HG02642 (cell line): ENCODE measurements around the gene LPCAT4.
"Not testable (repeated sequence)": the region's sequence is repeated elsewhere in the genome, so short reads cannot be mapped to it uniquely, and the experiment has no call there.

Experiments used
- ATAC-seq: cut with Tn5 transposase; IDR thresholded peaks from one replicate; pipeline ENCODE4 v1.9.1; 2021; ENCODE audit warnings: mild to moderate bottlenecking; ENCODE audit not compliant: unreplicated experiment, poor library complexity

The LPCAT4 gene

DNA sequence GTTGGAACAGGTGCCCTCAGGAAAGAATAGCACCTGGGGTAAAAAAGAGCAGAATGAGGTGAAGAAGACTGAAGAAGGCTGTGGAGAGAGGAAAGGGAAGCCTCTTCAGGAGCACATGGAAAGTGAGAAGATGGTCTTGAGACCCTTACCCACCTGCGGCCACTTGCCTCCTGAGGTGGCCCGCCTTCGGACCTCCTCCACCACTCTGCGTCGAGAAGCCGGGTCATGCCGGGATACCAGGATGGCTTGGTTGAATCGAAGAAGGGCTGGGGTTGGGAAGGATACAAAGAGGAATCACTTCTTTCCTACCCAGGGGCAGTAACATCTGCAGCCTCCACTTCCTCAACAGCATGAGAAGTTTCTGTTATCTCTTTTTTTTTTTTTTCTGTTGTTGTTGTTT is 3.0 kb downstream of the LPCAT4 start:
- ATAC-seq: no peak

DNA sequence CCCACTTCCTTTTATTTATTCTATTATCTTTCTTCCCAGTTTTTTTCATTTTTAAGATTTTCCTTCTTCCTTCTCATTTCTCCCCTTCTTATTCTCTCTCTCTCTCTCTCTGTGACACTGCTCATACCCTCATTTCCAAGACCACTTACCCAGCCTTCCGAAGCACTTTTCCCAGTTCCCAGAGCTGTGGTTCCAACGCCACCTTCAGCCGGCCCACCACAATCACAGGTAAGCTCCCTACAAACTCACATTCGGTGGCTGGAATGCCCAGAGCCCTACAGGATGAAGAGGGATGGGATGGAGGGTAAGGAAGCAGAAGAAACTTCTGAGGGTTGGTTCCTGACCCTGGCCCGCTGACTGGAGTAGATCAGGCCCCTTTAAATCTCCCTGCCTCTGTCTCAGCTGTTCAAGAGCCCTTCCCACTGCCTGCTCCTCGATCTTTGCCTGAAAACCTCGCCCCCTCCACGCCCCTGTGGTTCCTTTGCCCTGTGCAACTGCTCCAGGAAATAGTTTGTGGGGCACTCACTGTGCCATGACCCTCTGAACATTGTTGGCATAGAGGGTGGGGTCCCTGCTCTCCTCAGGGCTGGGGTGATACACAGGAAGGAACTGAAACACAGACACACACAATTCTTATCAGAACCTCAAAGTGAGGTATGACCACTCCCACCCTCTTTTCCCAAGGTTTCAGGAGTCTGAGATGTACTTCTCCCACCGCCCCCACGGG is 4.8 kb downstream of the LPCAT4 start:
- ATAC-seq: no peak

DNA sequence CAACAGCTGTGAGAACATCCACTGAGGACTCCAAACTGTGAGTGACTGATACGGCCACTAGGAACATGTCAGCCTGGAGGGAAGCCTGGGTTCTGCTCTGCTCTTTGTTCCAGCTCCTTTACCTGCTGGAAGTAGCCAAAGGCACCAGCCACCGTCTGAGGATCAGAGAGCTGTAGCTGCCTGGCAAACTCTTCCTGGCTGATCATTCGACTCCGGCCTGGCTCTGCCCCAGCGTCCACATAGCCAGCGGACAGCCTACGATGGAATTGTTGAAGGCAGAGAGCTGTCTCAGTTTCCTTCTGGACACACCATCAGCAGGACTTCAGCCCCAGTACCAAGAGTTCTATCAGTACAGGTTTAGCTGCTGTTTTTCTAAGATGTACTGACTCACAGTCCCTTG is 5.7 kb downstream of the LPCAT4 start:
- no peak for ATAC-seq

DNA sequence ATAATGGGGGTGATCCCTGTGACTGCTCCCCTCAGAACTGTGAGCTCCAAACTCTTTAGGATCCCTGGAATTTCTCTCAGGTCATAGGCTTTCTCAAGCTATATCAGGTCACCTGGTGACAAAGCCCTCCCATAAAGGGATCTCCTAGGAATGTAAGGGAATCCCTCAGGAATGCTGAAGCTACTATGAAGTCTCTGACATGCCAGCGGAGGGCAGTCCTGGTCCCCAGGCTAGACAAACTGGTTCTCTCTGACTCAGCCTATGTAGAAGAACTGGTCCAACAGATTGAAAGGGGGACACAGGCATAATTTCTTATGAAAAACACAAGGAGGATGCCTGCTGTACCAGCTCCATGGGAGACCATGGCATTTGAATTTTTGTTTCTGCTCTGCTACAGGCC is 6.7 kb downstream of the LPCAT4 start:
- no peak for ATAC-seq

DNA sequence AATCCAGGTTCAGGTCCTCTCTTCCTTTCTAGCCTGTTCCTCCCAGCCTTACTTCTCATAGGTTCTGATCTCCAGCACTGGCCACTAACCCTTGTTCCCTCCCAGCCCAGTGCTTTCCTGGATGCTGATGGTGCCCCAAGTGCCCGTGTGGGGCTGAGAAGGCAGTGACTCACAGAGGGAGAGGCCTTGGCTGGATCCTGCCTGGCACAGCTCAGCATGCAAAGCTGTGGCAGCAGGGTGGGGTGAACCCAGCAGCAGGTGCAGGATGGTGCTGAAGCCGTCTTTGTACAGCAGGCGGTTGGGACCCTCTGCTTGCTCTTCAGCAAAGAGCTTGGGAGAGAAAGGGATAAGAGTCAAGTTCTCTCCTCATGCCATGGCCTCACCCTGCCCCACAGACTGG is 7.6 kb downstream of the LPCAT4 start:
- no peak for ATAC-seq

DNA sequence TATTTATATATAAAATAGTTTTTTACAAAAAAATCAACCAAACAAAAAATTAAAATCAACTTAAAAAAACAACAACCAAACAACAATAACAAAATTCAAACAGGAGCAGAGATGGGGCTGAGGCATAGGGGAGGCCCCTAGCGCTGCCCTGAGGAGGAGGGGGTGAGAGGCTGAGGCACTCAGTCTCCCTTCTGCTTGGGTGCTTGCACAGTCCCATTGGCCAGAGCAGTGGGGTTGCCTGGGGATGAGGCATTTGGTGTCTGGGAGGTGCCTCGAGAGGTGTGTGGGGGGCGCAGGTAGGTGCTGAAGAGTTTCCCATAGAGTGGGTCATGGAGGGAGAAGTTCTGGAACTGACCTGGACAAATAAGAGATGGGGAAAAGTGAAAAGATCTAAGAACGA is 8.0 kb downstream of the LPCAT4 start:
- ATAC-seq: no peak

DNA sequence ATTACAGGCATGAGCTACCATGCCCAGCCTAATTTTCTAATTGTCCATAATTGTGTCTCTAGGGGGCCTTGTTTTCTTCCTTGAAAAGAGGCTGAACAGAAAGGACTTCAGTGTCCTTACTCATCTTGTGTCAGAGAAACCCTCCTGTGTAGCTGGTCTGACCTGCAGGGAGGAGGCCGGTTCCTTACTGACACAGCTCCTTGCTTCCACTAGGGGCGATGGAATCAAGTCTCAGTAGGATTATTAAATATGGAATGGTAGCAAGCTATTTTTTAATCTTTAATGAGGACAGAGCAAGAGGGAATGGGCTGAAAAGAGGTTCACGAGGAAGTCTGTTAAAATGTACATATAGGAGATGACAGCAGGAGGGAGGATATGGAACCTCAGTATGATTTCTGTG is 8.6 kb downstream of the LPCAT4 start:
- no peak for ATAC-seq

DNA sequence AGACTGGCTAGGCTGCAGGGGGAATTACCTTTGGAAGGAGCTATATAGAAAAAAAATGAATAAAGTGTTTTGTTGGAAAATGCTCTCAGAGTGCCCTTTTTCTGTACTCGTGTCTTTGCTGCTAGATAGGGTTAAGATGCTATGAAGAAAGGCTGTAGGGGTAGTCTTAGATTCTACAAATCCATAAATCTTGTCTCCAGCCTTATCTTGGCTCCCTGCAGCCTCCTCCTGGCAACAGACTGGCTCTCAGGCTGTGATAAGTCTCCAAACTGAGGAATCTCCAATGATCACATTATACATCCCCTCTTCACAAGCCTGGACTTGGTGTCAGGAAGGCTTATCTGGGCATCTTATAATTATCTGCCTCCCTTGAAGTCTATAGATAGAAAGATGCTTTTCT is 9.3 kb downstream of the LPCAT4 start:
- no peak for ATAC-seq

DNA sequence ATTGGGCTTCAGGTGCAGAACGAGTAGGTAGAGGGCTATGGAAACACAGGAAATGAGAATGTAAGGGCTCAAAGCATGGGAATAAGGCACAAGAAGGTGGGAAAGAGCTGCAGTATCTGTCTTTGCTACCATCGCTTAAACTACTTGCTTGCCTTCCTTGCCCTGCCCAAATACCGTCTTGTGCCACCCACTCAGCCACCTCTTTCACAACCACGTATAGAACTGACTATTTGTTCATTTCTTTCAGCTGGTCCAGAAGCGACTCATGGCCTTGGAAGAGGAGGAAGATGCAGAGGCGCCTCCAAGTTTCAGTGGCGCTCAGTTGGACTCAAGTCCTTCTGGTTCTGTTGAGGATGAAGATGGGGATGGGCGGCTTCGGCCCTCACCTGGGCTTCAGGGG is 11.8 kb downstream of the LPCAT4 start:
- no peak for ATAC-seq

DNA sequence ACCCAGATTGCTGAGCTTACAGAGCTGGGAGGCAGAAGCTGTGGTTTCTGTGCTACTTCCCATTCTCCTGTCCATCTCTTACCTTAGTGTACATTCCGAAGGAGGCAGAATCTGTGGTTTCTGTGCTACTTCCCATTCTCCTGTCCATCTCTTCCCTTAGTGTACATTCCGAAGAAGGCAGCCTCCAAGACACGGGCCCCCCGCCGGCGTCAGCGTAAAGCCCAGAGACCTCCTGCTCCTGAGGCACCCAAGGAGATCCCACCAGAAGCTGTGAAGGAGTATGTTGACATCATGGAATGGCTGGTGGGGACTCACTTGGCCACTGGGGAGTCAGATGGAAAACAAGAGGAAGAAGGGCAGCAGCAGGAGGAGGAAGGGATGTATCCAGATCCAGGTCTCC is 12.7 kb downstream of the LPCAT4 start:
- no peak for ATAC-seq

DNA sequence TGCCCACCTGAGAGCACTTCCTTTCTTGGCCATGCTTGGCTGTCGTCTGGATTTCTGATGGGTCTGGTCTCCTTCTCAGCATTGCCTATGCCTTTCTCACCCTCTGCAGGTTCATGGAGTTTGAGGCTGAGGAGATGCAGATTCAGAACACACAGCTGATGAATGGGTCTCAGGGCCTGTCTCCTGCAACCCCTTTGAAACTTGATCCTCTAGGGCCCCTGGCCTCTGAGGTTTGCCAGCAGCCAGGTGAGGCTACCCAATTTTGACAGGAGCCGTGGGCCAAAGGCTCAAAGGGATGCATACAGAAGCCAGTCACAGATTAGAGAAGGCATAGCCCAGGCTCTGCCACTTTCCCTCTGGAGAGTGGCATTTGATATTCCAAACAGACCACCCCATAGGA is 13.4 kb downstream of the LPCAT4 start:
- no peak for ATAC-seq

DNA sequence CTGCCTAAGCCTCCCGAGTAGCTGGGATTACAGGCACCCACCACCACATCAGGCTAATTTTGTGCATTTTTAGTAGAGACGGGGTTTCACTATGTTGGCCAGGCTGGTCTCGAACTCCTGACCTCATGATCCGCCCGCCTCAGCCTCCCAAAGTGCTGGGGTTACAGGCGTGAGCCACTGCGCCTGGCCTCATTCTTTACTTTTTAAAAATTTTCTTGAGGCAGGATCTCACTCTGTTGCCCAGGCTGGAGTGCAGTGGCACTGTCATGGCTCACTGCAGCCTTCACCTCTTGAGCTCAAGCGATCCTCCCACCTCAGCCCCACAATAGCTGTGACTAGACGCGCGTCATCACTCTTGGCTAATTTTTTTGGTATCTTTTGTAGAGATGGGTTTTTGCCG is 14.0 kb downstream of the LPCAT4 start:
- ATAC-seq: not testable (repeated sequence)

DNA sequence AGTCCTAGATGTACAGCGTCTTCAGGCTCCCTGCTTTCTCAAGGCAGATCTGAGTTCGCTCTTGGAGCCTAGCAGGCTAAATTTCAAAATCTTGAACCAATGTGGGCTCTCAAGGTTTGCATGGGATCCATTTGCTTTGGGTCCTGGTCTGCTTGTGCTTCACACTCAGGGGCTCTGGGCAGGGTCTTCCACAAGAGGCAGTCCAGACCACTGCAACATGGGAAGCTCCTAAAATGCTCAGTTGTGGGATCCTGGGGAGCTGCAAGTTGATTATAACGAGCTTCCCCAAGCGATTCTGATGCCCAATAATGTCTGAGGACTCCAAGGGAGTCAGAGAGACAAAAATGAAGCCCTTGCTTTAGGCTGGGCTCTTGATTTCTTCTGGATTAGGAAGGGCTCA is 17.2 kb downstream of the LPCAT4 start:
- no peak for ATAC-seq

DNA sequence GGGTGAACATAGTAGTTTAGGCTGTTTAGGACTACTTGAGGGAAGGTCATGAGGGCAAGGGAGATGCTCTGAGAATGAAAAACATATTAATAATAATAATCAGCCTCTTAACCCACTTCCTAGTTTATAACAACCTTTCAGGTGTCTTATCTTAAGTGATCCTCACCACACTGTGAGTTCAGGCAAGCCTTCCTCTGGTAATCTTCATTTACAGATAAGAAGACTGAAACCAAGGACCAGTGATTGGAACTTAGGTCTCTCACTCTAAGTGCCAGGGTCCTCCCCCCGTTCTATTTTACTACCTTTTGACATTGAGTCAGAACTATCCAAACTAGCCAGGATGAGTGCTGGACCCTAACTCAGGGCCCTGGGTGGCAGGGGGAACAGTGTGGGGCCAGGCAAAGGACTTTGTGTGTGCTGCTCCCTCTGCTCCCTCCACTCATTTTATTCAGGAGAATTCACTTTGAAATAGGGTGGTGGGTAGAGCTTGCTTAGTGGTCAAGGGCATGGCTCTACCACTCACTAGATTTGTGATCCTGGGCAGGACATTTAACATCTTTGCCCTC is 18.2 kb downstream of the LPCAT4 start:
- no peak for ATAC-seq

DNA sequence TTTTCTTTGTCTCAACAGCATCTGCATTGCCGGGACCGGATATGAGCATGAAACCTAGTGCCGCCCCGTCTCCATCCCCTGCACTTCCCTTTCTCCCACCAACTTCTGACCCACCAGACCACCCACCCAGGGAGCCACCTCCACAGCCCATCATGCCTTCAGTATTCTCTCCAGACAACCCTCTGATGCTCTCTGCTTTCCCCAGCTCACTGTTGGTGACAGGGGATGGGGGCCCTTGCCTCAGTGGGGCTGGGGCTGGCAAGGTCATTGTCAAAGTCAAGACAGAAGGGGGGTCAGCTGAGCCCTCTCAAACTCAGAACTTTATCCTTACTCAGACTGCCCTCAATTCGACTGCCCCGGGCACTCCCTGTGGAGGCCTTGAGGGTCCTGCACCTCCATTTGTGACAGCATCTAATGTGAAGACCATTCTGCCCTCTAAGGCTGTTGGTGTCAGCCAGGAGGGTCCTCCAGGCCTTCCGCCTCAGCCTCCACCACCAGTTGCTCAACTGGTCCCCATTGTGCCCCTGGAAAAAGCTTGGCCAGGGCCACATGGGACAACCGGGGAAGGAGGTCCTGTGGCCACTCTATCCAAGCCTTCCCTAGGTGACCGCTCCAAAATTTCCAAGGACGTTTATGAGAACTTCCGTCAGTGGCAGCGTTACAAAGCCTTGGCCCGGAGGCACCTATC is 18.9 kb downstream of the LPCAT4 start:
- ATAC-seq: no peak

DNA sequence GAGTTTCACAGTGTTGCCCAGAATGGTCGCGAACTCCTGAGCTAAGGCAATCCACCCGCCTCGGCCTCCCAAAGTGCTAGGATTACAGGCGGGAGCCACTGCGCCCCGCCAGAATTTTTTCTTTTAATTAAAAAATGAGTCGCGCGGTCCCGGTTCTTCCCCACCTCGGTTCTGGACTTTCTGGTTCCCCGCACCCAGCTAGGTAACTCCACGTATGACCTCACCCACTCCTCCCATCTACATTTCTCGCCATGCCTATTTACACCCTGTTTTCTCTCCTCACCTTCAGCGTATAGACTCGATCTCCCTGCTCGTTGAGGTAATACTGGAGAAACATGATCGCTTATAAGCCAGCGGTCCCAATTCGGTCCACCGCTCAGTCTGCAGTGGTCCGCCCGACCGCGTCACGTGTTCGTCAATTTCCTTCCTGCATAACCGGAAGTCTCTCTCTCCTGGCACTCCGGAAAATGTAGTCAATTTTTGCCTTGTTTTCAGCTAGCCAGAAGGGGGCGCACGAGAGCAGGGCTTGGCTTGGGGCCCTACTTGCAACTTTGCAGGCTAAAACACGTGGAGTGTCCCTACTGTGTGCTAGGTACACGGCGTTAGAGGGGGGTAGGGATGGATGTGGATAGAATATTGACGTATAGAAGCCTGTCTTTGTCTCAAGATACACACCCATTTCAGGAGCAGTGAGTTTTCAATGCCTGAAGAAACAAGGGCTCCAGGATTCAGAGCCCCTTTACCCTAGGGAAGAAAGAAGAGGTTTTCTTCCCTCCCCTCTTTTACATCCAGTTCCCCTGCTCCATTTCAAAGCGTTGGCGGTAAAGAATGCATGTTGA is 24.0 kb downstream of the LPCAT4 start, which contains the start of the genes NOP10 and NUTM1:
Gene NOP10, minus strand, starts transcription at position 400 of the 839 bp plus-strand sequence. Its CDS starts 63 bp downstream, at position 337.
Gene NUTM1, plus strand, starts transcription at position 579 of the 839 bp plus-strand sequence. CDS start 382 bp downstream, outside the sequence.
- peak; percentile 94 for ATAC-seq

DNA sequence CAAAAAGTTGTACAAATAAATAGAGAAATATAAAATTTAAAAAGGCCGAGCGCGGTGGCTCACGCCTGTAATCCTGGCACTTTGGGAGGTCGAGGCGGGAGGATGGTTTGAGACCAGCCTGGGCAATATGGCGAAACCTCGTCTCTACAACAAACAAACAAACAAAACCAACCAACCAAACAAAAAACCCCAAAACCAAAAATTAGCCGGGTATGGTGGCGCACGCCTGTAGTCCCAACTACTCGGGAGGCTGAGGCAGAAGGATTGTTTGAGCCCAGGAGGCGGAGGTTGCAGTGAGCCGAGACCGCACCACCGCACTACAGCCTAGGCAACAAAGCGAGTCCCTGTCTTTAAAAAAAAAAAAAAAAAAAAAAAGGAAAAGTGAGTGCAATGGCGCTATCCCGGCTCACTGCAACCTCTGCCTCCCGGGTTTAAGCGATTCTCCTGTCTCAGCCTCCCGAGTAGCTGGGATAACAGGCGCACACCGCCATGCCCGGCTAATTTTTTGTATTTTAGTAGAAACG is 24.7 kb downstream of the LPCAT4 start:
- ATAC-seq: not testable (repeated sequence)

DNA sequence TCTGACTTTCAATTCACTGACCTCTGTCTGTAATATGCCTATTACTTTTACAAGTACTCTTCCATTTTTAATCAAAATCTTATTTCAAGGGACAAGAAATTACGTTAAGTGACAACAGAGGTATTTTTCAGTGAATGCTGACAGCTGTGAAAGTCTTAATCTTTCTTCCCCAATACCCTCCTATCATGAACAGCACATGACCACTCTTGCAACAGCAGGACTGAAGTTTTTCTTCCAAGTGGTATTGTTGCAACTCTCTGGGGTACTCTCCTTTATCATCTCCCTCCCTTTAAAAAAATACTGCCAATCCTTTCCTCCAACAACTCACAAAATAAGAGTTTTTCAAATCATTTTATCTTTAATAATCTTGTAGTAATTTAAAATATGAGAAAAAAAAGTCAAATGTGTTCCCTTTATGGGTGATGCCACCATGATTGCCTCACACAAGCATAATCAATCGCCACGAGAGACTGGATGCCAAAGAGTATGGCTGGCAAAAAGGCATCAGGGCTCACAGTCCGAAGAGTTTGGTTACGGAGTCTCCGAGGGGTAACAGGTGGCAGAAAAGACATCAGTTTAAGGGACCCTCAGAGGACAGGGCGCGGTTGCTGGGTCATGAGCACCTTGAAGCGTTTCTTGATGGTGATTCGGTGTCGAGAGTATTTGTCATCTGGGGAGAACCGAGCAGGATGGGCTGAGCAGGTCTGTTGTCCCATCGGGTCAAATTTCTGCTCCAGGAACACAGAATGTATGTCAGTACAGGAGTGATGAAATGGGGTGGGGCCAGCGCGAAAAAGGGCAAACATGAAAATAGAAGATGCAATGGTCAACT is 25.4 kb downstream of the LPCAT4 start:
- ATAC-seq: no peak

DNA sequence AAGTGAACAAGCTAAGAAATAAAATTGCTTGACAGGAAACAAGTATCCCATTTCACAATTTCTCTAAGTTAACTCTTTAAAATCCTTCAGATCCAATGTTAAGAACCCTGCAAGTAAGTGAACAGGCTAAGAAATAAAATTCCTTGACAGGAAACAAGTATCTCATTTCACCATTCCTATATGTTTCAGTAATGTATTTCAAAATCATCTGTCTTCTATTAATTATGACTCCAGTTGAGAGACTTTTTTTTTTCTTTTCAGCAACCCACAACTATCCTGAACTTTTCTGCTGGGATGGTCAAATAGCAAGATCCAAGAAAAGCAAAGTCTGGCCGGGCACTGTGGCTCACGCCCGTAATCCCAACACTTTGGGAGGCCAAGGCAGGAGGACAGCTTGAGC is 27.1 kb downstream of the LPCAT4 start:
- ATAC-seq: no peak

DNA sequence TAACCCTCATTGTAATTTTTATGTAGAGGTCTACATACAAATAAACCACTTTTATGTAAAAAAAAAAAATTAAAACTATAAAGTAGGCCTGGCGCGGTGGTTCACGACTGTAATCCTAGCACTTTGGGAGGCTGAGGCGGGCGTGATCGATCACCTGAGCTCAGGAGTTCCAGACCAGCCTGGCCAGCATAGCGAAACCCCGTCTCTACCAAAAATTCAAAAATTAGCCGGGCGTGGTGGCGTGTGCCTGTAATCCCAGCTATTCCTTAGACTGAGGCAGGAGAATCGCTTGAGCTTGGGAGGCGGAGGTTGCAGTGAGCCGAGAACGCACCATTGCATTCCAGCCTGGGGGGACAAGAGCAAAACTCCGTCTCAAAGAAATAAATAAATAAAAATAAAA is 28.6 kb downstream of the LPCAT4 start:
- no peak for ATAC-seq
